Activated B cell treated with CpG ODN at 0.5 μM for 24 hours (primary cell): Measurements from ENCODE around the gene CNNM4. TPM values are rescaled to one million over a fixed set of nuclear protein-coding genes. Genes with fewer than 3 reads are reported as not detected.

Source experiments
- ATAC-seq: fragments of 200-7000 bp; cut with Tn5 transposase; one replicate; pipeline ENCODE4 v1.10.0; 2021; ENCODE audit warnings: low read depth, mild to moderate bottlenecking, moderate library complexity
- CTCF ChIA-PET: fragments of 350-600 bp; sonication (Branson Sonifier 250); formaldehyde crosslinking; loops from one replicate; lab custom pipeline; 2021; ENCODE audit warnings: antibody characterized with exemption; lab: Charles Lee
- POLR2A ChIA-PET: fragments of 350-600 bp; sonication (Branson Sonifier 250); formaldehyde crosslinking; loops from one replicate; lab custom pipeline; 2021; ENCODE audit warnings: antibody characterized with exemption; lab: Charles Lee
- DNase-seq: peaks from one replicate; pipeline ENCODE4 v3.0.0; 2022
- H3K27ac Mint-ChIP-seq: one replicate; pipeline ENCODE4 v1.8.0; 2020; ENCODE audit warnings: mixed read lengths
- H3K27me3 Mint-ChIP-seq: one replicate; pipeline ENCODE4 v1.8.0; 2021; ENCODE audit warnings: mixed read lengths
- H3K36me3 Mint-ChIP-seq: one replicate; pipeline ENCODE4 v1.8.0; 2021; ENCODE audit warnings: low read depth, mixed read lengths
- H3K4me1 Mint-ChIP-seq: one replicate; pipeline ENCODE4 v1.8.0; 2021; ENCODE audit warnings: mixed read lengths
- H3K4me3 Mint-ChIP-seq: one replicate; pipeline ENCODE4 v1.8.0; 2020; ENCODE audit warnings: mild to moderate bottlenecking, mixed read lengths
- H3K9me3 Mint-ChIP-seq: one replicate; pipeline ENCODE4 v1.8.0; 2020; ENCODE audit warnings: mixed read lengths
- CTCF ChIP-seq: fragments of 200-600 bp; IDR thresholded peaks from one replicate; pipeline ENCODE4 v1.8.0; 2022; ENCODE audit warnings: antibody characterized with exemption, mild to moderate bottlenecking
- intact Hi-C: fragments of 100-400 bp; cut with micrococcal nuclease; formaldehyde crosslinking; loops from one replicate; pipeline ENCODE4 v1.15.1; 2024
- total RNA-seq: library from RNA; stranded (reverse); gene quantifications from 2 replicates; pipeline ENCODE4 v1.2.3, GENCODE V29; 2022

Gene CNNM4
- total RNA-seq, 1 donor from 2014 or later, result 10.0 TPM

- DNase-seq, result no peak
These were observed 38.3 kb downstream of the CNNM4 start for GRCh38 chr2:96798733-96799622.

DNA sequence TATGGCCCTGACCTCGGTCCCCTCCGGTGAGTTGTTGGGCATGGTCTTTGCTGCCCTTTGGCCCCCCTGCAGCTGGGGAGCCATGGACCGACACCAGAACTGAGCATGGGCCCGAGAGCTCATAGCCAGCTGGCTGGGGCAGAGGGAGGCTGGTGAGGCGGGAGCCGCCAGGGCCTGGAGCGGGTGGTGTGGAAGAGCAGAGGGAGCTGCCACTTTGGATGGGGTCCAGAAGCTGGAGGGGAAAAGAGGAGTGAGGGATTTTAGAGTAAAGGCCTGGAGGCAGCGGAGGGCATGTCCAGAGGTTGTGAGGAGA is 38.9 kb downstream of the CNNM4 start:
- peaks cover 39% of the 10 kb centered on the region for H3K36me3 Mint-ChIP-seq
- H3K27me3 Mint-ChIP-seq, result no peaks in the 10 kb centered on the region
- no peaks in the 10 kb centered on the region for H3K4me1 Mint-ChIP-seq
- H3K4me3 Mint-ChIP-seq, result no peak overlapping the region
- ATAC-seq (no peak), DNase-seq (no peak)
- no peaks in the 10 kb centered on the region for H3K9me3 Mint-ChIP-seq
- intact Hi-C loops, result no loop called here
- CTCF ChIA-PET, result interaction anchor here (1.3 kb wide), 1 partner anchor 58 kb away, joined by 3 read pairs; no protein-coding TSS in a partner anchor
- TF ChIP-seq CTCF, result no peak
- H3K27ac Mint-ChIP-seq, result no peak overlapping the region
- POLR2A ChIA-PET, result interaction anchor here (1.5 kb wide), 1 partner anchor 17 kb away, joined by 7 read pairs; the partner anchor contains the start of gene CNNM3

More at GRCh38 chr2:96798733-96799622, 38.3 kb downstream of the CNNM4 start:
- ChIA-PET POLR2A (no interaction called here), CTCF (interaction anchor here (1.3 kb wide), 2 partner anchors 58 to 171 kb away, joined by 3 read pairs; no protein-coding TSS in a partner anchor)
- Mint-ChIP-seq H3K9me3 (no peaks in the 10 kb centered on the region), H3K4me1 (no peaks in the 10 kb centered on the region), H3K27me3 (no peaks in the 10 kb centered on the region), H3K4me3 (no peak overlapping the region), H3K27ac (no peak overlapping the region), H3K36me3 (peaks cover 39% of the 10 kb centered on the region)
- TF ChIP-seq CTCF, result no peak
- intact Hi-C loops, result no loop called here
- ATAC-seq, result no peak

- TF ChIP-seq CTCF, result no peak
- ATAC-seq (no peak), DNase-seq (no peak)
- Mint-ChIP-seq H3K4me3 (no peak overlapping the region), H3K27me3 (no peaks in the 10 kb centered on the region), H3K27ac (no peak overlapping the region), H3K36me3 (peaks cover 39% of the 10 kb centered on the region), H3K9me3 (no peaks in the 10 kb centered on the region), H3K4me1 (peaks cover 3% of the 10 kb centered on the region)
- intact Hi-C loops, result loop anchor here (1.0 to 10.0 kb wide), 9 partner anchors 16 to 806 kb away; partner anchors contain the start of genes ANKRD36C, ARID5A, CNNM3 and CNNM4
- ChIA-PET POLR2A (interaction anchor here (0.5 to 1.5 kb wide), 8 partner anchors 16 to 311 kb away, joined by 3 to 7 read pairs (median 4); partner anchors contain the start of genes CNNM3 and CNNM4), CTCF (interaction anchor here (0.5 to 1.7 kb wide), 12 partner anchors 16 to 262 kb away, joined by 3 to 7 read pairs (median 3); partner anchors contain the start of gene CNNM3)
These were observed 39.6 kb downstream of the CNNM4 start for GRCh38 chr2:96800061-96801004.

DNA sequence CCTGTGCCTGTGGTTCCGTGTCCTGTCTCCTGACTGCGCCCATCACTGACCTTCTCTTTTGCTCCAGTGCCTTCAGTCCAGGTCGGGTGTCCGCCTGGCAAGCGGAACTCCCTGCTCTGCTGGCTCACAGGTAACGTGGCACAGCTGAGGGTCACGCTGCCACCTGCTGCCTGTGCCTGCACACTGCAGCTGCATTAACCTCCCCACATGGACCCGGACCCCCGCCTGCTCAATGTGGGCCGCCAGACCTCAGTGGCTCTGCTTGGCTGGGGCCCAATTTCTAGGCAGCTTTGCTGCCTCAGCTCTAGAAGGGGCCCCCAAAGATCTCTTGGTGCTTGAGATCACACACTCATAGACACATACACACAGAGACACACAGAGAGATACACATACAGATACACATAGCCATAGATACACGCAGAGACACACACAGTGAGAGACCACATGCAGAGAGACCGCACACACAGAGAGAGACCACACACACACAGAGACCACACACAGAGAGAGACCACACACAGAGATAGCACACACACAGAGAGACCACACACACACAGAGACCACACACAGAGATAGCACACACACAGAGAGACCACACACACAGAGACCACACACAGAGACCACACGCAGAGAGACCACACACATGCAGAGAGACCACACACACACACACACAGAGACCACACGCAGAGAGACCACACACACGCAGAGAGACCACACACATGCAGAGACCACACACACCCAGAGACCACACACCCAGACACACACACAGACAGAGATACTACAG is 40.5 kb downstream of the CNNM4 start:
- ChIA-PET POLR2A (interaction anchor here (0.5 to 1.5 kb wide), 7 partner anchors 15 to 311 kb away, joined by 3 to 7 read pairs (median 4); partner anchors contain the start of genes CNNM3 and CNNM4), CTCF (interaction anchor here (1.0 to 1.7 kb wide), 10 partner anchors 15 to 263 kb away, joined by 3 to 7 read pairs (median 4); partner anchors contain the start of gene CNNM3)
- DNase-seq (peak; percentile 67), ATAC-seq (peak; percentile 98)
- H3K27ac Mint-ChIP-seq, result no peak overlapping the region
- intact Hi-C loops, result loop anchor here (1.0 to 10.0 kb wide), 9 partner anchors 16 to 806 kb away; partner anchors contain the start of genes ANKRD36C, ARID5A, CNNM3 and CNNM4
- TF ChIP-seq CTCF, result no peak
- H3K36me3 Mint-ChIP-seq, result peaks cover 39% of the 10 kb centered on the region
- peaks cover 5% of the 10 kb centered on the region for H3K4me1 Mint-ChIP-seq
- no peak overlapping the region for H3K4me3 Mint-ChIP-seq
- no peaks in the 10 kb centered on the region for H3K27me3 Mint-ChIP-seq
- no peaks in the 10 kb centered on the region for H3K9me3 Mint-ChIP-seq
